ENCODE results near the gene CCHCR1. TPM values are rescaled to one million over a fixed set of nuclear protein-coding genes. Genes with fewer than 3 reads are reported as not detected.
"Not testable (repeated sequence)": the region's sequence is repeated elsewhere in the genome, so short reads cannot be mapped to it uniquely, and the experiment has no call there.

CCHCR1 gene
- polyA plus RNA-seq, 2 of the 4 experiments (the other 2 are of a cell fraction), result 7.4 to 15.3 TPM

DNA sequence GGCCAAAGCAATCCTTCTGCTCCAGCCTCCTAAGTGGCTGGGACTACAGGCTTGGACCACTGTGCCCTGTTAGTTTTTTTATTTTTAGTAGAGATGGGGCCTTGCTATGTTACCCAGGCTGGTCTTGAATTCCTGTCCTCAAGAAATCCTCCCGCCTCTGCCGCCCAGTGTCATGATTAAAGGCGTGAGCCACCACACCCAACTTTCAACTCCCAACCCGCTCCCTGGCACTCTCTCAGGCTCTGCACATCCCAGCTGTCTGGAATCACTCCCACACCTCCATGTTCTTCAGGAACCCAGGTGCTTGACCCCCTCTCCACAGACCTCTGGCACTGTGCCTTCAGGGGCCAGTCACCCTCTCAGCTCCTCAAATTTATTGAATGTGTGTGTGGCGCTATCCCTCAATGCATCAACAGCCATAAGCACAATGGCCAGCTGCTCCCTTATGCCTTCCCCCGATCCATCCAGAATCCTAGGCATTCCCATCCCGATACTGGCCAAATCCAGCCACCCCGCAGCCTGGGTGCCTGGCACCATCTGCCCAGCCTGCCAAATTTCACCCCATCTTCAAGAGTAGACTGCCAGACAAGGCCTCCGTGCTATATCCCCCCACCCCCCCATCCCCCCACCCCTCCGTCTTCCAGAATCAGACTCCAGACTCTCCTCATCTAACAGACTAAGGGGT is 13.5 kb upstream of the CCHCR1 start:
- FAIRE-seq (no peak), DNase-seq (ENCODE audit: low read depth in 1 of 2, low spot score in 1 of 2) (no peak), ATAC-seq (no peak)
- Histone ChIP-seq H3K4me3 (no peak overlapping the region), H3K4me2 (no peak overlapping the region), H3K27ac (no peak overlapping the region), H3K4me1 (peaks cover 8% of the 10 kb centered on the region; the same call in 2 of the 3 replicates), H3K9me3 (no peaks in the 10 kb centered on the region)
- ChIA-PET CTCF (no interaction called here), POLR2A (no interaction called here)
- WGBS (ENCODE audit: missing lambda C conversion rate), result 87% methylated on average over 9 of the region's 10 CpGs
- TF ChIP-seq ZNF302 (CRISPR knock-in tag; IDR thresholded peaks at IDR 0.05), result no peak
- no peak for TF ChIP-seq EHF (CRISPR knock-in tag; IDR thresholded peaks at IDR 0.05)
- no peak for TF ChIP-seq MYC (IDR thresholded peaks at IDR 0.05; ENCODE audit: borderline replicate concordance, low read length)
- no peak for TF ChIP-seq ATOH8 (CRISPR knock-in tag; IDR thresholded peaks at IDR 0.05; ENCODE audit: low read depth)
- TF ChIP-seq ZC3H11A (IDR thresholded peaks at IDR 0.05), result no peak
- TF ChIP-seq JUN (IDR thresholded peaks at IDR 0.05), result no peak
- TF ChIP-seq POLR2A (IDR thresholded peaks at IDR 0.05; ENCODE audit: low read length), result no peak
- TF ChIP-seq PHF8 (IDR thresholded peaks at IDR 0.05; ENCODE audit: borderline replicate concordance, low read depth), result no peak
- TF ChIP-seq NFE2L2 (conservative IDR thresholded peaks at IDR 0.05; ENCODE audit: low read length), result no peak
- no peak for TF ChIP-seq FOSL2 (IDR thresholded peaks at IDR 0.05)
- no peak for TF ChIP-seq FOSL2 (CRISPR knock-in tag; IDR thresholded peaks at IDR 0.05)
- no peak for TF ChIP-seq CBX8 (IDR thresholded peaks at IDR 0.05)

DNA sequence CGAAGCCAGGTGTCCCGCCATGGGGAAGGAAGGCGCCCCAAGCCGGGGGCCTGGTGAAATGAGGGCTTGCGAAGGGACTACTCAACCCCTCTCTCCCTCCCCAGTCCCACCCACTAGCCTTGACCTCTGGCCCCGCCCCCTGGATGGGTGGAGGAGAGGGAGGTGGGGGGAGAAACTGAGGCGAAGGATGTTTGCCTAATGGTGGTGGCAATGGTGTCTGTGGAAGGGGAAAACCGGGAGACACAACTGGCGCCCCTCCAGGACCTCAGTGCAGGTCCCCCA is 12.9 kb upstream of the CCHCR1 start, which contains the start of gene POU5F1:
Gene POU5F1 (minus strand): TSS at position 83 of the 282 bp plus-strand sequence. CDS start 62 bp downstream, at position 21.
- Histone ChIP-seq H3K9me3 (no peaks in the 10 kb centered on the region), H3K4me1 (peaks cover 8% of the 10 kb centered on the region; the same call in 2 of the 3 replicates), H3K4me3 (no peak within 1 kb of the TSS), H3K4me2 (no peak within 1 kb of the TSS), H3K27ac (no peak within 1 kb of the TSS)
- ChIA-PET POLR2A (no interaction called here), CTCF (no interaction called here)
- whole genome bisulfite sequencing (ENCODE audit: missing lambda C conversion rate), result 72% methylated on average over 4 of the region's 9 CpGs
- FAIRE-seq (no peak), DNase-seq (ENCODE audit: low read depth in 1 of 2, low spot score in 1 of 2) (no peak), ATAC-seq (no peak)
- TF ChIP-seq SREBF2 (IDR thresholded peaks at IDR 0.05), result no peak
- TF ChIP-seq PHF8 (IDR thresholded peaks at IDR 0.05; ENCODE audit: borderline replicate concordance, low read depth), result no peak
- TF ChIP-seq, protein P1, sequence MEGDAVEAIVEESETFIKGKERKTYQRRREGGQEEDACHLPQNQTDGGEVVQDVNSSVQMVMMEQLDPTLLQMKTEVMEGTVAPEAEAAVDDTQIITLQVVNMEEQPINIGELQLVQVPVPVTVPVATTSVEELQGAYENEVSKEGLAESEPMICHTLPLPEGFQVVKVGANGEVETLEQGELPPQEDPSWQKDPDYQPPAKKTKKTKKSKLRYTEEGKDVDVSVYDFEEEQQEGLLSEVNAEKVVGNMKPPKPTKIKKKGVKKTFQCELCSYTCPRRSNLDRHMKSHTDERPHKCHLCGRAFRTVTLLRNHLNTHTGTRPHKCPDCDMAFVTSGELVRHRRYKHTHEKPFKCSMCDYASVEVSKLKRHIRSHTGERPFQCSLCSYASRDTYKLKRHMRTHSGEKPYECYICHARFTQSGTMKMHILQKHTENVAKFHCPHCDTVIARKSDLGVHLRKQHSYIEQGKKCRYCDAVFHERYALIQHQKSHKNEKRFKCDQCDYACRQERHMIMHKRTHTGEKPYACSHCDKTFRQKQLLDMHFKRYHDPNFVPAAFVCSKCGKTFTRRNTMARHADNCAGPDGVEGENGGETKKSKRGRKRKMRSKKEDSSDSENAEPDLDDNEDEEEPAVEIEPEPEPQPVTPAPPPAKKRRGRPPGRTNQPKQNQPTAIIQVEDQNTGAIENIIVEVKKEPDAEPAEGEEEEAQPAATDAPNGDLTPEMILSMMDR (IDR thresholded peaks at IDR 0.05), result no peak
- no peak for TF ChIP-seq ZNF302 (CRISPR knock-in tag; IDR thresholded peaks at IDR 0.05)
- TF ChIP-seq RNF2 (IDR thresholded peaks at IDR 0.05; ENCODE audit: borderline replicate concordance, low read depth), result no peak
- no peak for TF ChIP-seq ZC3H11A (IDR thresholded peaks at IDR 0.05)
- TF ChIP-seq TFCP2L1 (CRISPR knock-in tag; IDR thresholded peaks at IDR 0.05), result no peak
- TF ChIP-seq EHMT2 (IDR thresholded peaks at IDR 0.05; ENCODE audit: low read depth), result no peak
- TF ChIP-seq POLR2A (IDR thresholded peaks at IDR 0.05; ENCODE audit: low read length), result no peak
- TF ChIP-seq ESRRA (IDR thresholded peaks at IDR 0.05; ENCODE audit: borderline replicate concordance, low read length), result no peak
- TF ChIP-seq EHF (CRISPR knock-in tag; IDR thresholded peaks at IDR 0.05), result no peak
- TF ChIP-seq NFE2L2 (conservative IDR thresholded peaks at IDR 0.05; ENCODE audit: low read length), result no peak
- TF ChIP-seq NR3C1 (IDR thresholded peaks at IDR 0.05), result no peak
- TF ChIP-seq SMC3 (IDR thresholded peaks at IDR 0.05), result no peak
- TF ChIP-seq CHD2 (IDR thresholded peaks at IDR 0.05; ENCODE audit: low read length, partially characterized antibody), result no peak
- TF ChIP-seq CHD4 (IDR thresholded peaks at IDR 0.05; ENCODE audit: borderline replicate concordance), result no peak
- no peak for TF ChIP-seq CEBPB (IDR thresholded peaks at IDR 0.05)
- TF ChIP-seq EP300 (IDR thresholded peaks at IDR 0.05), result no peak
- no peak for TF ChIP-seq NPAS2 (CRISPR knock-in tag; IDR thresholded peaks at IDR 0.05; ENCODE audit: borderline replicate concordance)
- TF ChIP-seq, protein P2, sequence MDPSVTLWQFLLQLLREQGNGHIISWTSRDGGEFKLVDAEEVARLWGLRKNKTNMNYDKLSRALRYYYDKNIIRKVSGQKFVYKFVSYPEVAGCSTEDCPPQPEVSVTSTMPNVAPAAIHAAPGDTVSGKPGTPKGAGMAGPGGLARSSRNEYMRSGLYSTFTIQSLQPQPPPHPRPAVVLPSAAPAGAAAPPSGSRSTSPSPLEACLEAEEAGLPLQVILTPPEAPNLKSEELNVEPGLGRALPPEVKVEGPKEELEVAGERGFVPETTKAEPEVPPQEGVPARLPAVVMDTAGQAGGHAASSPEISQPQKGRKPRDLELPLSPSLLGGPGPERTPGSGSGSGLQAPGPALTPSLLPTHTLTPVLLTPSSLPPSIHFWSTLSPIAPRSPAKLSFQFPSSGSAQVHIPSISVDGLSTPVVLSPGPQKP (IDR thresholded peaks at IDR 0.05; ENCODE audit: low read depth, low read length), result no peak

GRCh38 chr6:31169858-31170599 is 12.4 kb upstream of the CCHCR1 start:
- H3K27ac ChIP-seq, POLR2A ChIA-PET: not testable (repeated sequence)

More at GRCh38 chr6:31169858-31170599, 12.4 kb upstream of the CCHCR1 start:
- ATAC-seq, result peak in 1 of 2 experiments; percentile 25; a peak in 3 of 6 replicates
- 89% methylated on average over 9 of the region's 23 CpGs for WGBS (ENCODE audit: missing lambda C conversion rate)
- FAIRE-seq; H3K9me3 ChIP-seq; H3K4me2 ChIP-seq; DNase-seq (ENCODE audit: low read depth in 1 of 2, low spot score in 1 of 2); H3K4me3 ChIP-seq; H3K4me1 ChIP-seq; CTCF ChIA-PET: not testable (repeated sequence)
